Fibroblast of lung (primary cell): Measurements from ENCODE around the gene TMEM150A. TPM values are rescaled to one million over a fixed set of nuclear protein-coding genes. Genes with fewer than 3 reads are reported as not detected.

Experiments
- DNase-seq, 2 donors: peaks; one replicate each; pipeline versions ENCODE4 v3.0.0 to v3.0.0-alpha.2; 2010; ENCODE audit warnings: low read depth in 2 of 2
- H2AFZ ChIP-seq: 2 replicates; pipeline ENCODE4 v1.5.1; 2012; ENCODE audit warnings: low read length, control low read depth, inconsistent platforms
- H3K27ac ChIP-seq: 2 replicates; pipeline ENCODE4 v1.5.1; 2011; ENCODE audit warnings: low read length, control low read depth; ENCODE audit not compliant: insufficient read depth
- H3K27me3 ChIP-seq: 2 replicates; pipeline ENCODE4 v1.5.1; 2011; ENCODE audit warnings: mild to moderate bottlenecking, low read length; ENCODE audit not compliant: control insufficient read depth, insufficient read depth
- H3K36me3 ChIP-seq: 2 replicates; pipeline ENCODE4 v1.5.1; 2011; ENCODE audit warnings: low read length; ENCODE audit not compliant: control insufficient read depth, insufficient read depth
- H3K4me1 ChIP-seq: 2 replicates; pipeline ENCODE4 v1.5.1; 2011; ENCODE audit warnings: low read length; ENCODE audit not compliant: control insufficient read depth, insufficient read depth; ENCODE audit errors: extremely low read depth
- H3K4me2 ChIP-seq: 2 replicates; pipeline ENCODE4 v1.5.1; 2011; ENCODE audit warnings: low read length, control low read depth; ENCODE audit not compliant: insufficient read depth; ENCODE audit errors: extremely low read depth
- H3K4me3 ChIP-seq, 4 experiments: fragments of 200-600 bp in 1 of 4; sonication (generic) in 1 of 4; replicated peaks in 1 of 4; 2 replicates each; pipeline ENCODE4 v1.5.1; 2011 to 2016; ENCODE audit warnings: low read length in 4 of 4, low read depth in 3 of 4, mild to moderate bottlenecking in 3 of 4, control low read depth in 2 of 4, inconsistent platforms in 1 of 4, mixed read lengths in 1 of 4; ENCODE audit not compliant: insufficient read depth in 1 of 4; ENCODE audit errors: control extremely low read depth in 1 of 4
- H3K79me2 ChIP-seq: 2 replicates; pipeline ENCODE4 v1.5.1; 2012; ENCODE audit warnings: mild to moderate bottlenecking, low read length, inconsistent platforms; ENCODE audit not compliant: control insufficient read depth, insufficient read depth
- H3K9ac ChIP-seq: 2 replicates; pipeline ENCODE4 v1.5.1; 2011; ENCODE audit warnings: mild to moderate bottlenecking, low read length, control low read depth; ENCODE audit not compliant: insufficient read depth
- H3K9me3 ChIP-seq: 2 replicates; pipeline ENCODE4 v1.5.1; 2012; ENCODE audit warnings: low read depth, low read length; ENCODE audit not compliant: control insufficient read depth, insufficient read depth
- H4K20me1 ChIP-seq: 2 replicates; pipeline ENCODE4 v1.5.1; 2011; ENCODE audit warnings: low read length; ENCODE audit not compliant: control insufficient read depth, insufficient read depth; ENCODE audit errors: extremely low read depth
- CTCF ChIP-seq, 2 donors: IDR thresholded peaks in 1 of 2; conservative IDR thresholded peaks in 1 of 2; 1 replicate in 1 of 2; 2 replicates in 1 of 2; pipeline ENCODE4 v1.5.1; 2011 to 2012; ENCODE audit warnings: low read length in 2 of 2, control low read depth in 1 of 2, inconsistent platforms in 1 of 2, low read depth in 1 of 2, mild to moderate bottlenecking in 1 of 2
- EZH2 ChIP-seq: IDR thresholded peaks from 2 replicates; pipeline ENCODE4 v1.5.1; 2012; ENCODE audit warnings: low read length, control low read depth, mild to moderate bottlenecking; ENCODE audit errors: missing control alignments
- polyA plus RNA-seq, 2 donors: library from polyadenylated mRNA; depleted of rRNA in 1 of 2; stranded (reverse) in 1 of 2; unstranded in 1 of 2; fragments of >200 nt; gene quantifications; 2 replicates each; pipeline ENCODE4 v1.2.1, GENCODE V29; 2011 to 2012; ENCODE audit warnings: missing spikeins in 1 of 2
- total RNA-seq: library from RNA; depleted of rRNA; stranded (reverse); fragments of >200 nt; gene quantifications from 2 replicates; pipeline ENCODE4 v1.2.1, GENCODE V29; 2014

Gene TMEM150A
- total and polyA plus RNA-seq, 2 donors (not counting 1 experiment from before 2014, with no cell fraction given) = 13.2 to 15.5 TPM

DNA sequence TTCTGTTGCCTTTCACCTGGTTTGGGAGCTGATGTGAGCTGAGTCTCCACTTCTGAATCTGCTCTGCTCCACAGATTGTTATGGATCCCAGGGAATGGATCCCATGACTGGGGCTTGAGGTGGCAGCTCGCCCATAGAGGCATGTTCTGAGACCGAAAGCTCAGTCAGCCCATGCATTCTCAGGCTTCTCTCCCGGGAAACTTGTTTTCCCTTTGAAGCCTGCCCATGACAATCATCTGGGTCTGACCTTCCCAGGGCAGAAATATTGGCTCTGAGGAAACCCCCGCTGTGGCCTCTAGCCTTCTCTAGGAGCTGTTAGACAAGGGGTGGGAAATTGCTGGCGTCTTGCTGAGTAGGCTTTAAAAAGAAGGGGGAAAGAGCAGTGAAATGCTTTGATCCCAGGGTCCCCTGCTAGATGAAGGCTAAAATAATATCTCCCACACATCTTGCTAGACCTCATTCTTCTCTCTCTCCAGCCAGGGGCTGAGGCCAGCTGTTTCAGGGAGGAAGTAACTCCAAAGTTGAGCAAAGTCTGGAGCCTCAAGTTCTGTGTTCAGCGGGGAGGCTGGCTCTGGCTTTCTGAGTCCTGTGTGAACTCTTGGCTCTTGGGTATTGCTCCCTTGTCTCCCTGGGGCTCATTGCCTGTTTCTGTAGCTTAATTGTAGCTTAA is 23.1 kb downstream of the TMEM150A start:
- peak overlapping the region; percentile 54 for H3K4me2 ChIP-seq
- no peak for TF ChIP-seq CTCF (conservative IDR thresholded peaks at IDR 0.05 in 1 of 2, IDR thresholded peaks at IDR 0.05 in 1 of 2; ENCODE audit: low read depth in 1 of 2, low read length in 2 of 2)
- no peak for TF ChIP-seq EZH2
- no peaks in the 10 kb centered on the region for H4K20me1 ChIP-seq
- H2AFZ ChIP-seq = peak overlapping the region; percentile 9
- H3K27ac ChIP-seq = peak overlapping the region; percentile 71
- peaks cover 20% of the 10 kb centered on the region for H3K4me1 ChIP-seq
- H3K9ac ChIP-seq = peak overlapping the region; percentile 4
- no peak for DNase-seq
- H3K4me3 ChIP-seq = peak overlapping the region in 1 of 4 experiments; percentile 6
- no peaks in the 10 kb centered on the region for H3K27me3 ChIP-seq
- H3K9me3 ChIP-seq = no peaks in the 10 kb centered on the region
- H3K36me3 ChIP-seq = no peaks in the 10 kb centered on the region
- no peaks in the 10 kb centered on the region for H3K79me2 ChIP-seq

DNA sequence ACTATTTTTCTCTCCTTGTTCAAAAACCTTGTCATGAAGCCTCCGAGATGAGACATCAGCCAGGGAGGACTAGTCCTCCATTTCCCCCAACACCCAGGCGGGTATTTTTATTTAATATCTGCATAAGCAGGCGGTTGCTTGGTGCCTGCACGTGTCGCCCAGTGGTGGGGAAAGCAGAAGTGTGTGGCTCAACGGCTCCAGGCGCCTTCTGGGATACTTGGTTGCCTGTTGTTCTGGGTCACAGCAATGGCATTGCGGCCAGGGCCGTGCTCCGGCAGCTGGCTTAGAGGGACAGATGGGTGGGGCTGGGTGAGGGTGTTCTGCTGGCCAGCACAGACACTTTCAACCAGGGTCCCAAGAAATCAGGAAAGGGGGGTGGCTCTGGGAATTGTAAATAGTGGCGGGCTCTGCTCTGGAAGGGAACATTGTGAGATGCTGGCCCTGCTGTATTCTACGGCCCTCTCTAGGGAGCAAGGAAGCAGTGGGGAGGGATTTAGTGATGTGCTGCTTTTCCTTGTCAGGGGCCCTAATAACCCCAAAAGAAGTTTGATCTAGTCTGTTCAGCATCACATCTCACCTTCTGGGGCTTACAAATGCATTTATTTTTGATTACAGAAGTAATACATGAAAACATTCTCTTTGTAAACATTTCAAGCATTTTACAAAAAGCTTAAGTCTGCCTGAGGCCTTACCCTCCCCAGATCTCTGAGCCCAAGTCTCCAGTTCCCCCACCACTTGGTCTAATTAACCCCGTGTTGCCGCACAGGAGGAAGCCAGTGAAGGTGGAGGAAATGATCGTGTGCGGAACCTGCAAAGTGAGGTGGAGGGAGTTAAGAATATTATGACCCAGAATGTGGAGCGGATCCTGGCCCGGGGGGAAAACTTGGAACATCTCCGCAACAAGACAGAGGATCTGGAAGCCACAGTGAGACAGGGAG is 24.0 kb downstream of the TMEM150A start:
- Histone ChIP-seq H3K9me3 (no peaks in the 10 kb centered on the region), H3K27me3 (no peaks in the 10 kb centered on the region), H3K4me3 (peak overlapping the region in 1 of 4 experiments; percentile 3), H3K4me1 (peaks cover 20% of the 10 kb centered on the region), H4K20me1 (no peaks in the 10 kb centered on the region), H2AFZ (peak overlapping the region; percentile 76), H3K27ac (peak overlapping the region; percentile 71), H3K9ac (no peak overlapping the region), H3K4me2 (peak overlapping the region; percentile 70), H3K79me2 (no peaks in the 10 kb centered on the region), H3K36me3 (no peaks in the 10 kb centered on the region)
- no peak for TF ChIP-seq CTCF (conservative IDR thresholded peaks at IDR 0.05 in 1 of 2, IDR thresholded peaks at IDR 0.05 in 1 of 2; ENCODE audit: low read depth in 1 of 2, low read length in 2 of 2)
- TF ChIP-seq EZH2 = no peak
- DNase-seq = no peak
